NCI-H526 (cell line): Measurements from ENCODE around the gene MTERF1.
A peak's percentile ranks its signal among the peaks of the same experiment; 100 is the strongest.
"Not testable (repeated sequence)": the region's sequence is repeated elsewhere in the genome, so short reads cannot be mapped to it uniquely, and the experiment has no call there.

Experiments
- DNase-seq, 2 experiments: peaks; one replicate each; lab custom pipeline; 2025; lab: John Stamatoyannopoulos, UW

MTERF1 gene, protein sequence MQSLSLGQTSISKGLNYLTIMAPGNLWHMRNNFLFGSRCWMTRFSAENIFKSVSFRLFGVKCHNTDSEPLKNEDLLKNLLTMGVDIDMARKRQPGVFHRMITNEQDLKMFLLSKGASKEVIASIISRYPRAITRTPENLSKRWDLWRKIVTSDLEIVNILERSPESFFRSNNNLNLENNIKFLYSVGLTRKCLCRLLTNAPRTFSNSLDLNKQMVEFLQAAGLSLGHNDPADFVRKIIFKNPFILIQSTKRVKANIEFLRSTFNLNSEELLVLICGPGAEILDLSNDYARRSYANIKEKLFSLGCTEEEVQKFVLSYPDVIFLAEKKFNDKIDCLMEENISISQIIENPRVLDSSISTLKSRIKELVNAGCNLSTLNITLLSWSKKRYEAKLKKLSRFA

GRCh38 chr7:91880413-91881241 lies at the start of gene MTERF1:
Gene MTERF1 (minus strand): TSS chr7:91880702. CDS start chr7:91880083, 619 bp downstream.
- peak; percentile 93 to 99 for DNase-seq

DNA sequence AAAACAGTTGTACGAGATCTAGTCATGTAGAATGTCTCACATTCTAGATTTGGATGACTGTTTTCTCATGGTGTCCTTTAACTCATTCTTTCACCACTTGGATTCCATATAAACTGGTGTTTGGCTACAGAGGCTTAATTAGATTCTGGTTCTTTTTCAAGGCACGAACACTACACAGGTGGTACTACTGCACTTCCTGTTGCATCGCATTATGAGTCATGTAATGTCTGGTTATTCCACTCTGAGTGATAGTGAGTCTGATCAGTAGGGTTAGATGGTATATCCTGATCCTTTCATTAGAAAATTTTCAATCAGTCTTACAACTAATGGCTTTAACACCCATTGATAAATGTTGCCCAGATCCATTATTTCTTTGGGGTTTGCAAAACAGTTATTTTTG lies 49.0 kb upstream of the MTERF1 start:
- DNase-seq, result no peak

DNA sequence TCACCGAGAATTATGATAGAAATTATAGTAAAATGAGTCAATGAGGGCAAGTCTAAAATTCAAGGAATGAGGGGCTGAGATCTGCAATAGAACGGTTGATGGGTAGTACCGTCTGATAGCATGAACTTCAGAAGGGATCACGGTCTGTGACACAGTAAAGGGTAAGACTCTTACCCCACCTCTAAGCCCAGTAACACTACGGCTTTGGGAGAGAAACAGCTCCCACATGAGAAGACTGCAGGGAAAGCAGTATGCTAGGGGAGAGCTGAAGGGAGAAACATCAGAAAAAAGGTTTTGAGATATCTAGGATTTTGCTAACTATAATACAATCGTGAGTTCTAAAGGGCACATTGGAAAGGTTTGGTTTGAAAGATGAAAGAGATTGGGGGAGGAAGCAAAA lies 47.4 kb upstream of the MTERF1 start:
- no peak for DNase-seq

DNA sequence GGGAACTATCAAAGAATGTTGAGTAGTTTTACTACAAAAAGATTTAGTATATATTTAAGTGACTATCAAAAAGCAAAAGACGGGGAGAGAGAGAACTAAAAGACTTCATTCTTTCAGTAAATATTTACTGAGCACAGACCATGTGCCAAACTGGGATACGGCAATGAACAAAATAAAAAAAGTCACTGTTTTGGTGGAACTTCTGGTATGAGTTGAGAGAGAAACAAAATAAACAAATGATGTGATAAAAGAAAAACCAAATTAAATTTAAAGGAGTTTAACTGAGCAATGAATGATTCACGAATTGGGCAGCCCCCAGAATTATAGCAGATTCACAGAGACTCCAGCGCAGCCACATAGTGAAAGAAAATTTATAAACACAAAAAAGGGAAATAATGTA lies 42.4 kb upstream of the MTERF1 start:
- no peak for DNase-seq

DNA sequence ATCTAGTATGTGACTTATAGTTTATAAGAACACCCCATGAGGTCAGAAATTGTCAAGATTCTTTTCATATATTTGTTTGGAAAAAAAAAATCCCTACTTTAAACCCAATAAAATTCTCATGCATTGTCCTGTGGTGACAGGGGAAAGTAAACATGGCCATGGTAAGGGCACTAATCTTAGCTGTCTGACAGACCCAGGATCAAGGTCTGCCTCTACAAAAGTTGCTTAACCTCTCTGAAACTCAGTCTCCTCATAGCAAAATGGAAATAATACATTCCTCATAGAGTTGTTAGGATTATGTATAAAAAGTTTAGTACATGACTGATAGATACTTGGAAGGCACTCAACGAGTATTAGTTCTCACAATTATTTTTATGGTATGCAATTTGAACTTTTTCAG lies 37.9 kb upstream of the MTERF1 start:
- no peak for DNase-seq

DNA sequence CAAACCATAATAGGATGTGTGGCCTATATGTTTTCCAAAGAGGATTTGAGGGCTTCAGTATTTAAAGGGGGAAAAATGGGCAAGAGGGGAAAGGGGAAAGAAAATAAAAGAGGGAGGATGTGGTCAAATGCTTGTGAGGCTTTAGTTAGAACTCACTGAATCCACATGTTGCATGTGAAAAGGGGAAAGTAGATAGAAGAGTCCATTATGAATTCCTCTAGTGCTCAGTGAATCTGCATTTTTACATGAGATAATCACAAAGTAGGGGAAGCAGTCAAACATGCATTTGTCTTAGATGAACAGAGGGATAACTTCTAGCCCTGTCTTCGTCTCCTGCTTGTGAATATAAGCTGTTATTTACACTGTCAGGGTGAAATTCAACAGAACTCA lies 35.5 kb upstream of the MTERF1 start:
- DNase-seq, result no peak

DNA sequence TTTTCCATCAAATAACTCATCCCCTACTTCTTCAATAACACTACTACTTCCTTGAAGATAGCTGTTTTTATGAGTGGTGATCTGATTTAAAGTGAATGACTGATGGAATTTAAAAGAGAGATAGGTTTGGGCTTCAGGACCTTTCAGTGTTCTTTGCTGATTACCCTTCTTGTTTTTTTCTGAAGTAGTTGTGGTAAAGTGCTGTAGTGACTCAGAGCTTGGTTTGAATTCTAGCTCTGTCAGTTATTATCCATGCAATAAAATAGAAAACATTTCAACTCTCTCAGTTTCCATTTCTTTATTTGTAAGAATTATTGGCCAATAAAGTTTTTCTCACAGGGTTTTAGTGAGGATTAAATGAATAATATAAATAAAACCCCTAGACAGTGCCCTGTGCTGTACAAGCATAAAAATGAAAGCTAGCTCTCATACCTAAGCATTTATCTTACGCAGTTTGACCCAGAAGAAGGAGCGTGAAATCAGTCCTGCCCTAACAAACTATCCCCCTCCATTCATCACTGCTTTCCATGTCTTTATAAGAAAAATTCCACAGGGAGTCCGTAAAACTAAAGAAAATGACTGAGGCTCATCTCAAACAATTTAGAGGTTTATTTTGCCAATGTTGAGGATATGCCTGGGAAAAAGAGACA lies 35.0 kb upstream of the MTERF1 start:
- DNase-seq, result no peak

DNA sequence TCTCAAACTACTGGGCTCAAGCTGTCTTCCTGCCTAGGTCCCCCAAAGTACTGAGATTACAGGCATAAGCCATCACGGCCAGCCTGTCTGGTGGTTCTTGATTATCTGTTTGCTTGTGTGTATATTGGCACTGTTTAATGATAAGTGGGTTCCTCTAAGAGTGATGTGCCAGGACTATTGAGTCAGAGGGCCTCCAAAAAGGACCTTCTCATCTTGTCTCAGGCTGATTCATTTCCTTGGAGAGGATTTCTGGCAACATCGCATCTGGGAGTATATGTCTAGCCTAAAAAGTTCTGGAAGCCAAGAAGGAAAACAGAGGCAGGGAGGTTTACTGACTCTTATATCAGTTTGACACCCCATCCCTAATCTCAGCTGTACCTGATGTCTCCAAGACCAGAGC lies 33.1 kb upstream of the MTERF1 start:
- DNase-seq, result no peak

DNA sequence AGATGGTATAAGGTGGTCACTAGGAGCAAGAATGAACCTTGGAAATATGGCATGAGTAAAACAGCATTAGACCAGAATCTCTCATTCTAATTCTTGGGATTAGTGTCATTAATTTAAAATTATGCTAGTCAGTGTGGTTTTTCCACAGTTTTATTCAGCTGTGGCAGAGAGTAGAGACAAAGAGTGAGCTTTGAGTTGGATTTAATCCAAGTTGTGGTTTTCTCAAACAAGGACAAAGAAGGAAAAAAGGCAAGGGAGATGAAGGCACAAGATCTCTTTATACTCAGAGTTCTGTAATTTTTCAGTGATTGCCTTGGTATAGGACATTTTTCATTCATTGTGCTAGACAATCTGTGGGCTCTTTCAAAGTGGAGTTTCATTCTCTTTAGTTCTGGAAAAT lies 32.0 kb upstream of the MTERF1 start:
- DNase-seq, result no peak

GRCh38 chr7:91911121-91911520 lies 30.6 kb upstream of the MTERF1 start:
- DNase-seq, result no peak

DNA sequence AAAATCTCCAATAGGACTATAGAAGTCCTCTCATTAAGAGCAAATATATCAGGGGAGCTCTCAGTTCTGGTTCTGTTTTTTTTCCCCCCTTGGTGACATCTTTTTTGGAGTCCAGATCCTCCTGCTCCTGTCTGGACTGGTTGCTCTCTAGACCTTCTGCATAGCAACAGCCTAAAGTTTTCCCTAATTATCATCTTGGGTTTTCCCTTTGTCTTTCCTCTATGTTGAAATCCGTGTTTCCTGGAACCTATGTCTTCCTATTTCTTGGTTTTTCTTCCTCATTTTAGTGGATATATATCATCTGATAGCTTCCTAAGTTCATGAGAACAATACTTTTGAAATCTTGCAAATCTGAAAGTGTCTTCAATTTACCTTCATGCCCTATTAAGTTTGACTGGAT lies 29.7 kb upstream of the MTERF1 start:
- no peak for DNase-seq

GRCh38 chr7:91899563-91899962 lies 19.1 kb upstream of the MTERF1 start:
- DNase-seq, result no peak

- DNase-seq, result no peak
Observed at GRCh38 chr7:91898240-91898992, 17.9 kb upstream of the MTERF1 start.

DNA sequence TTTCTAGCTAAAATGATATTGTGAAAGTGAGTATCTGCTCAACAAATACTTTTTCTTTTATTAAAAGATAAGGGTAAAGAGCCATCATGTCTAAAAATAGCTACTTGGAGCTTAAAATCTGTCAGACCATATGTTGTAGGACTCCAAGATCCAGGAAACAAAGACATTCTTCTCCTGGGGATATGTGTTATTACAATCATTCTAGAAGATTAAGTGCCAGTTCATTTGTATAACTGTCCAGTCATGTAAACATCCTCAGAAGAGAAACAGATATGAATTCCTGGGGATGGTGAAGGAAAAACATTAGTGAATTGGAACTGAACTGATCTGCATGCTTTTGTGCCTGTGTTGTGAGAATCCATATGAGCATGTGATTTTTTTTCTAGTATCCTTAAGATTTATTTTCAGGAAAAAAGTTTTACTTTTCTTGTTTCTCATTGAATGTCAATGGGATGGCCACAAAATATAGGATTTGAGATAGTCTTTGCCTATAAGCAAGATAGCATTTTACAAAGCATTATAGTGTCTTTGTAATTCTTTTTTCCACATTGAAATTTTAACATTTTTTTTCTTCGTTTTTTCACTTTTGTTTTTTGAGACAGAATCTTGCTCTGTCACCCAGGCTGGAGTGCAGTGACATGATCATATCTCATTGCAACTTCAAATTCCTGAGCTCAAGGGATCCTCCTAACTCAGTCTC lies 14.4 kb upstream of the MTERF1 start:
- DNase-seq, result no peak

DNA sequence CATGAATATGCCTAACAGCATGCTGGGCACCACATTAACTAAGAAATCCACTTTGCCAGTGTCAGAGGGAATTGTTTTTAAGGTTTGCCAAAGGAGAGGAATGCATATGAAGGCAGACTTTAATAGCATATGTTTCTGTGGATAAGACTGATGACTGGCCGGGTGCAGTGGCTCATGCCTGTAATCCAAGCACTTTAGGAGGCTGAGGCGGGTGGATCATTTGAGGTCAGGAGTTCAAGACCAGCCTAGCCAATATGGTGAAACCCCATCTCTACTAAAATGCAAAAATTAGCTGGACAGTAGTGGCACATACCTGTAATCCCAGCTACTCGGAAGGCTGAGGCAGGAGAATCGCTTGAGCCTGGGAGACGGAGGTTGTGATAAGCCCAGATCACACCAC lies 13.2 kb upstream of the MTERF1 start:
- DNase-seq, result not testable (repeated sequence)

DNA sequence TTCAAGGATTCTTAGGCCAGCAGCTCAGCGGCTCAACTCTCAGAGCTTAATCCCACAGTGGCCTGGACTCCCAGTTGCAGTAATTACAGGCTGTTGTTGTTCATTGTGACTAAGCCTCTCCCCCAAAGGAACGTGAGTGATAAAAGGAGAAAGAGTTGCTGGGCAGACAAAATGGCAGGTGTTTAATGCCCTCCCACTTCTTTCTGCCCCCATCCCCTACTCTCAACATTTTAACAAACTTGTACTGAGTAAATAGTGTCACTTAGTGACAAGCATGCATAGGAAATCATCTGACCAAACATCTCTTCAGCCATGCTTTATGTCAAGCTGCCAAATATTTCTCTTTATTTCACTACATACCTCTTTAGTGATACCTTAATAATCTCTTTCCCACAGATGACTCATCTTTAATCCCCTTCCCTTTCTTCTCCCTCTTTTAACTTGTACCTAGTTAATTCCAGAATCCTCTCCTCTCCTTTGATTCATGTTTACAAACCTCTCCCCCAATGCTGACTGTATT lies 12.4 kb upstream of the MTERF1 start:
- DNase-seq, result no peak

DNA sequence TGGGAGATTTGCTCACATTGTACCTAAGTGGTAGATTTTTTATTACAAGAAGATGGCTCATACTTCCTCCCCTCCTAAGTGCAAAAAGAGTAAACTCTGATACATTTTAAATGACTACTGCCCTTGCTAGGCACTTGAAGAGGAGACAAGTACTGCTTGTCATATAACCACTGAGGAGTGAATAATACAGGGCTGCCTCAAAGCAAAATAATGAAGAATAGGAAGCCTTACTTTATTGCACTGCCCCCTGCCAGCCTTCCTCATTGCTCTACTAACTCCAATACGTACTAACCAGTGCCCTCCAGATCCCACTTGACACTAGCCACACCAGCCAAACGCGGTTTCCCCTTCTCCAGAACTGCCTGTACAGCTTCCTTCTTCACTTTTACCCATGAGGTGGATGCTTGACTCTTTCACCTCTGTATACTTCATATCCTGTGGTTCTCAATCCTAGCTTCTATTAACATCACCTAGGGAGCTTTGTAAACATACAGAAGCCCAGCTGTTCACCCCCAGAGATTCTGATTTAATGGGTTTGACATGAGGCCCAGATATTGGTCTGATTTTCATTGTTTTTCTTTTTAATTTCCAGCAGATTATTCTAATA lies 11.7 kb upstream of the MTERF1 start:
- DNase-seq, result no peak

- DNase-seq, result not testable (repeated sequence)
Observed at GRCh38 chr7:91888271-91889175, 8.0 kb upstream of the MTERF1 start.

GRCh38 chr7:91887336-91888213 lies 7.1 kb upstream of the MTERF1 start:
- not testable (repeated sequence) for DNase-seq
